ENCODE measurements around the gene LAMA5.

DNA sequence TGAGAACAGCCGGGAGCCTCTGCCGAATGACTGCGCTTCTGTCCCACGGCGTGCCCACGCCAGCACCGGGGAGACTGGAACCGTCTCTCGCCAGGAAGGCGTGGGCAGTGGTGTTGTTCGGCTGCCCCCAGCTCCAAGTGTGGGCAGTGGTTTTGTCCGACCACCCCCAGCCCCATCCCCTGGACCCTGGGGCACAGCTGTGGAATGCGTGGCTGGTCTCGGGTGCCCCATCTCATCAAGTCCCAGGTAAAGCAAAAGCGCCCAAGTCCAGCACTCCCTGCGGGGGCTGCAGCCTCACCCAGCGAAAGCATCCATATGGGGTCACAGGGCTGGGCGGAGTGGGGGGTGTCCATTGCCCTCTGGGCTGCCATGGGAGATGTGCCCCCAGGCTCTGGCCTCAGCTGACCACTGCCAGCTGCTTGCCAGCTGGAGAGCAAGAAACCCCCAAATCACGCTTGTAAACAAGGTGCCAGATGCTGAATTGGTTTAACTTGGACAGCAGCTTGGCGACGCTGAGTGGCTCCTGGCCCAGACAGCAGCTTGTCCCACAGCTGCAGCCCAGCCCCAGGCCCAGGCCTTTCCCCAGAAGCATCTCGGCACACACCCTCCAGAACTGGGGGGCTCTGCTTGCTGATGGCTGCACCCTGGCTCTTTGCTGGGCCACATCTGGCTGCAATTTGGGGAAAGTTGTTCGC lies 35.5 kb upstream of the LAMA5 start:
- TF ChIP-seq, protein P1, sequence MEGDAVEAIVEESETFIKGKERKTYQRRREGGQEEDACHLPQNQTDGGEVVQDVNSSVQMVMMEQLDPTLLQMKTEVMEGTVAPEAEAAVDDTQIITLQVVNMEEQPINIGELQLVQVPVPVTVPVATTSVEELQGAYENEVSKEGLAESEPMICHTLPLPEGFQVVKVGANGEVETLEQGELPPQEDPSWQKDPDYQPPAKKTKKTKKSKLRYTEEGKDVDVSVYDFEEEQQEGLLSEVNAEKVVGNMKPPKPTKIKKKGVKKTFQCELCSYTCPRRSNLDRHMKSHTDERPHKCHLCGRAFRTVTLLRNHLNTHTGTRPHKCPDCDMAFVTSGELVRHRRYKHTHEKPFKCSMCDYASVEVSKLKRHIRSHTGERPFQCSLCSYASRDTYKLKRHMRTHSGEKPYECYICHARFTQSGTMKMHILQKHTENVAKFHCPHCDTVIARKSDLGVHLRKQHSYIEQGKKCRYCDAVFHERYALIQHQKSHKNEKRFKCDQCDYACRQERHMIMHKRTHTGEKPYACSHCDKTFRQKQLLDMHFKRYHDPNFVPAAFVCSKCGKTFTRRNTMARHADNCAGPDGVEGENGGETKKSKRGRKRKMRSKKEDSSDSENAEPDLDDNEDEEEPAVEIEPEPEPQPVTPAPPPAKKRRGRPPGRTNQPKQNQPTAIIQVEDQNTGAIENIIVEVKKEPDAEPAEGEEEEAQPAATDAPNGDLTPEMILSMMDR (IDR thresholded peaks at IDR 0.05) = no peak
- TF ChIP-seq EZH2 (IDR thresholded peaks at IDR 0.05) = no peak
- TF ChIP-seq EZH2phosphoT487 (IDR thresholded peaks at IDR 0.05) = no peak

Measured in neural progenitor cell (in vitro differentiated cells).